ENCODE measurements around the gene KRTAP10-11. TPM values are rescaled to one million over a fixed set of nuclear protein-coding genes. Genes with fewer than 3 reads are reported as not detected.

The KRTAP10-11 gene
- total and polyA plus RNA-seq, 3 donors from 2014 or later: 0.37 TPM; not detected in 2

- intact Hi-C loops (cut with DNase I; ENCODE audit: low total_unique reads): no loop called here
- no peak for DNase-seq
- 79 to 86% methylated on average over 13 of the region's 13 CpGs for WGBS, 2 donors
These were observed 33.5 kb upstream of the KRTAP10-11 start for GRCh38 chr21:44612669-44613229.

DNA sequence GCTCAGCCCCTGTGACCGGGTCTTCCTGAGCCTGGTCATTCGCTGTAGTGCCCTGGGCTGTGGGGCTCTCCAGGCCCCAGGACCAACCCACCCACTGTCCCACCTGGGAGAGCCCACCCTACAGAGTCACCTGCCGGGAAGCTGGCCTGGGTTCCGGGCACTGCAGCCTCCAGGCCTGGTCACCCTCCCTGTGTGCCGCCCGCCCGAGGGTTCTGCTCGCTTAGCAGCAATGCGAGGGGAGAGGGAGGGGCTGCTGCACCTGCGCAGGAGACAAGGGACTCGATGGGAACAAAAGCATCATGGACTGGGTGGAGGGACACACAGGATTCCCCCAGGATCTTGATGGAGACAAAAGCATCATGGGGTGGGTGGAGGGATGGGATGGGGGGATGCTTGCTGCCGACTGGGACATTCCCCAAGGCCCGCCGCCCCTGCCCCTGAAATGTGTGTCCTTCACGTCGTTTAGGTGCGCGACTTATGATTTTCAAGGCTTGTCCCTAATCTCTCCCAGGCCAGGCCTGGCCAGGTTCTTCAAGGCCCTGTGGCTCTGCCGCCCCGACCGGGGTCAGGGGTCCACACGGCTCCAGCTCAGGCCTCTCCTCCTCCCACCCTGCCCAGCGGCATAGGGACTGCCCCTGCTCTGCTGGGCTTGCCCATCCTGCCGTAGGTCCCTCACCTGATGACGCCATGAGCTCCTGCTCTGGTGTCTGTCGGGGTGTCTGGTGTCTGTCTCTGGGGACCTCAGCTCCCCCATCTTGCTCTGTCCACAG lies 32.6 kb upstream of the KRTAP10-11 start:
- no peaks in the 10 kb centered on the region for H3K4me1 ChIP-seq
- no peaks in the 10 kb centered on the region for H3K27me3 ChIP-seq
- intact Hi-C loops (cut with DNase I; ENCODE audit: low total_unique reads): no loop called here
- no peak for TF ChIP-seq CTCF (IDR thresholded peaks at IDR 0.05)
- no peak for TF ChIP-seq POLR2A (IDR thresholded peaks at IDR 0.05)
- H3K36me3 ChIP-seq (ENCODE audit: low read depth, missing control alignments): no peaks in the 10 kb centered on the region
- WGBS, 2 donors: 82 to 87% methylated on average over 24 to 26 of the region's 26 CpGs
- no peak for DNase-seq
- H3K27ac ChIP-seq: no peak overlapping the region
- H3K9me3 ChIP-seq: no peaks in the 10 kb centered on the region
- no peak overlapping the region for H3K4me3 ChIP-seq

More at GRCh38 chr21:44612669-44613229, 33.5 kb upstream of the KRTAP10-11 start:
- Histone ChIP-seq H3K36me3 (ENCODE audit: low read depth, missing control alignments) (no peaks in the 10 kb centered on the region), H3K4me3 (no peak overlapping the region), H3K27me3 (no peaks in the 10 kb centered on the region), H3K4me1 (no peaks in the 10 kb centered on the region), H3K9me3 (no peaks in the 10 kb centered on the region), H3K27ac (no peak overlapping the region)
- no peak for TF ChIP-seq POLR2A (IDR thresholded peaks at IDR 0.05)
- no peak for TF ChIP-seq CTCF (IDR thresholded peaks at IDR 0.05)

- no peaks in the 10 kb centered on the region for H3K4me1 ChIP-seq
- WGBS, 2 donors: 77 to 80% methylated on average over 8 to 20 of the region's 20 CpGs
- intact Hi-C loops (cut with DNase I; ENCODE audit: low total_unique reads): no loop called here
These were observed 32.0 kb upstream of the KRTAP10-11 start for GRCh38 chr21:44614161-44614631.

DNA sequence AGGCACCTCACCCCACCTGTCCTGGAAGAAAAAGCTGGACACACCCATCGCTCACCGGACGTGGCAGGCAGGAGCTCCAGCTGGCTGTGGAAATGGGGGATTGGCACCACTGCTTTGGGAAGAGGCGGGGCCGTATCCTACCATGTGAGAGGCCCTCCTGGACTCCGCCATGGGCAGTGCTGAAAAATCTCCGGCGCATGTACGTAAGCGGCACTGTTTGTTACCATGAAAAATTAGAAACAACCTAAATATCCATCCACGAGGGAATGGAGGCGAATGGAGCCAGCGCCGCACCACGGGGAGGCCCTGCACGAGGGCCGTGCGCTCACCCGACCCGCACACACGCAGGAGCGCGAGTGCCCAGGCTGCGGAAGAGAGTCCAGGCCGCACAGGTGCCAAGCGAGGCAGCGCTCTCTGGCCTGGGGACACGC lies 31.2 kb upstream of the KRTAP10-11 start:
- 60 to 76% methylated on average over 24 to 28 of the region's 28 CpGs for WGBS, 2 donors
- intact Hi-C loops (cut with DNase I; ENCODE audit: low total_unique reads): no loop called here

More at GRCh38 chr21:44614161-44614631, 32.0 kb upstream of the KRTAP10-11 start:
- DNase-seq: no peak
- no peak overlapping the region for H3K4me3 ChIP-seq
- H3K27me3 ChIP-seq: no peaks in the 10 kb centered on the region
- TF ChIP-seq CTCF (IDR thresholded peaks at IDR 0.05): no peak
- TF ChIP-seq POLR2A (IDR thresholded peaks at IDR 0.05): no peak
- no peak overlapping the region for H3K27ac ChIP-seq
- H3K36me3 ChIP-seq (ENCODE audit: low read depth, missing control alignments): no peaks in the 10 kb centered on the region
- no peaks in the 10 kb centered on the region for H3K9me3 ChIP-seq

More for the DNA sequence above, 31.2 kb upstream of the KRTAP10-11 start:
- Histone ChIP-seq H3K36me3 (ENCODE audit: low read depth, missing control alignments) (no peaks in the 10 kb centered on the region), H3K4me3 (no peak overlapping the region), H3K27me3 (no peaks in the 10 kb centered on the region), H3K9me3 (no peaks in the 10 kb centered on the region), H3K27ac (no peak overlapping the region), H3K4me1 (no peaks in the 10 kb centered on the region)
- no peak for DNase-seq
- TF ChIP-seq CTCF (IDR thresholded peaks at IDR 0.05) (no peak), POLR2A (IDR thresholded peaks at IDR 0.05) (no peak)
